AG04450 (cell line): ENCODE results near the gene C1QTNF1. TPM values are rescaled to one million over a fixed set of nuclear protein-coding genes. Genes with fewer than 3 reads are reported as not detected.

ENCODE experiments used
- CTCF ChIA-PET: fragments of 300-600, 350-600 bp; formaldehyde crosslinking; extraction: SDS; loops from one replicate; lab custom pipeline; 2022; ENCODE audit warnings: antibody characterized with exemption, inconsistent platforms; lab: Charles Lee
- POLR2A ChIA-PET: fragments of 350-600 bp; formaldehyde crosslinking; extraction: SDS; loops from one replicate; lab custom pipeline; 2021; ENCODE audit warnings: antibody characterized with exemption, inconsistent platforms; lab: Yijun Ruan, JAX
- DNase-seq: peaks from one replicate; pipeline ENCODE4 v3.0.0-alpha.2; 2011; ENCODE audit warnings: low read depth, low spot score
- H3K27ac ChIP-seq: one replicate; pipeline ENCODE4 v1.5.1; 2012; ENCODE audit warnings: low read depth, low read length, control low read depth
- H3K27me3 ChIP-seq: one replicate; pipeline ENCODE4 v1.6.0; 2012; ENCODE audit warnings: low read length; ENCODE audit not compliant: control insufficient read depth, insufficient read depth
- H3K4me3 ChIP-seq: 2 replicates; pipeline ENCODE4 v1.5.1; 2011; ENCODE audit warnings: mild to moderate bottlenecking, low read depth, low read length, control low read depth
- H3K9me3 ChIP-seq: 2 replicates; pipeline ENCODE4 v1.5.1; 2012; ENCODE audit warnings: low read length; ENCODE audit not compliant: control insufficient read depth, insufficient read depth
- CTCF ChIP-seq: IDR thresholded peaks from 2 replicates; pipeline ENCODE4 v1.5.1; 2011; ENCODE audit warnings: low read depth, low read length, control low read depth, inconsistent platforms
- polyA plus RNA-seq: library from polyadenylated mRNA; depleted of rRNA; stranded (reverse); fragments of >200 nt; gene quantifications from 2 replicates; pipeline ENCODE4 v1.2.3, GENCODE V29; 2011

C1QTNF1 gene
- polyA plus RNA-seq, 1 experiment = 15.4 TPM

GRCh38 chr17:79088247-79088996 lies 64.5 kb downstream of the C1QTNF1 start:
- POLR2A ChIA-PET = no interaction called here
- Histone ChIP-seq H3K27ac (no peak overlapping the region), H3K4me3 (no peak overlapping the region), H3K27me3 (peaks cover 9% of the 10 kb centered on the region), H3K9me3 (no peaks in the 10 kb centered on the region)
- CTCF ChIA-PET = interaction anchor here (0.5 to 11.0 kb wide), 25 partner anchors 9 to 884 kb away, joined by 3 to 221 read pairs (median 5); partner anchors contain the start of gene ENGASE
- TF ChIP-seq CTCF = no peak
- no peak for DNase-seq

- H3K9me3 ChIP-seq = no peaks in the 10 kb centered on the region
- H3K27me3 ChIP-seq = peaks cover 12% of the 10 kb centered on the region
- no peak for DNase-seq
- ChIA-PET CTCF (interaction anchor here (0.8 to 11.0 kb wide), 5 partner anchors 12 to 312 kb away, joined by 3 to 221 read pairs (median 5); no protein-coding TSS in a partner anchor), POLR2A (no interaction called here)
- no peak overlapping the region for H3K4me3 ChIP-seq
- H3K27ac ChIP-seq = no peak overlapping the region
- TF ChIP-seq CTCF = no peak
Observed at GRCh38 chr17:79088997-79089328, 65.0 kb downstream of the C1QTNF1 start.

GRCh38 chr17:79089720-79090442 lies 65.9 kb downstream of the C1QTNF1 start:
- Histone ChIP-seq H3K27ac (no peak overlapping the region), H3K4me3 (no peak overlapping the region), H3K27me3 (peaks cover 12% of the 10 kb centered on the region), H3K9me3 (no peaks in the 10 kb centered on the region)
- no peak for TF ChIP-seq CTCF
- no peak for DNase-seq
- POLR2A ChIA-PET = no interaction called here
- CTCF ChIA-PET = interaction anchor here (0.7 to 11.0 kb wide), 5 partner anchors 25 to 311 kb away, joined by 3 to 221 read pairs (median 7); no protein-coding TSS in a partner anchor

- peak; percentile 48 for TF ChIP-seq CTCF
- Histone ChIP-seq H3K27me3 (peaks cover 14% of the 10 kb centered on the region), H3K9me3 (no peaks in the 10 kb centered on the region), H3K27ac (no peak overlapping the region), H3K4me3 (no peak overlapping the region)
- POLR2A ChIA-PET = interaction anchor here (0.7 kb wide), 1 partner anchor 224 kb away, joined by 3 read pairs; no protein-coding TSS in a partner anchor
- no peak for DNase-seq
- CTCF ChIA-PET = interaction anchor here (0.7 to 11.0 kb wide), 5 partner anchors 8 to 302 kb away, joined by 3 to 221 read pairs (median 4); no protein-coding TSS in a partner anchor
Observed at GRCh38 chr17:79090443-79091225, 66.7 kb downstream of the C1QTNF1 start.
